Peyer's patch (tissue), 4 donors: ENCODE results near the gene CEMIP. TPM values are rescaled to one million over a fixed set of nuclear protein-coding genes. Genes with fewer than 3 reads are reported as not detected.

Experiments used
- DNase-seq, 3 donors: peaks; one replicate each; pipeline ENCODE4 v3.0.0-alpha.2; 2017 to 2019
- H3K27ac ChIP-seq, 4 donors: fragments of 200-600 bp; sonication (generic); one replicate each; pipeline ENCODE4 v1.5.1; 2016 to 2019
- H3K27me3 ChIP-seq, 2 donors: fragments of 200-600 bp; sonication (generic); one replicate each; pipeline ENCODE4 v1.5.1; 2019
- H3K36me3 ChIP-seq, 3 donors: fragments of 200-600 bp; sonication (generic); one replicate each; pipeline ENCODE4 v1.5.1; 2016 to 2019
- H3K4me1 ChIP-seq, 4 donors: fragments of 200-600 bp; sonication (generic); one replicate each; pipeline ENCODE4 v1.5.1; 2016 to 2019
- H3K4me3 ChIP-seq, 4 donors: fragments of 200-600 bp; sonication (generic); 1 replicate in 3 of 4; 2 replicates in 1 of 4; pipeline ENCODE4 v1.5.1; 2016 to 2019; ENCODE audit warnings: mild to moderate bottlenecking in 1 of 4
- H3K9me3 ChIP-seq, 4 donors: fragments of 200-600 bp; sonication (generic); one replicate each; pipeline ENCODE4 v1.5.1; 2016 to 2019; ENCODE audit warnings: mild to moderate bottlenecking in 1 of 4
- POLR2A ChIP-seq, 2 donors: fragments of 450-650 bp; IDR thresholded peaks; one replicate each; pipeline ENCODE4 v1.5.1; 2017; ENCODE audit warnings: antibody characterized with exemption in 2 of 2, mild to moderate bottlenecking in 2 of 2, moderate library complexity in 2 of 2
- total RNA-seq, 4 donors: library from RNA; depleted of rRNA; stranded (reverse); fragments of >200 nt; gene quantifications; one replicate each; pipeline ENCODE4 v1.1.0, GENCODE V29; 2016
- TF ChIP-seq, protein P1 (sequence below), 6 experiments: fragments of 450-650 bp in 4 of 6; fragments of 200-600 bp in 2 of 6; sonication (generic) in 1 of 6; IDR thresholded peaks; one replicate each; pipeline ENCODE4 v1.5.1; 2017 to 2019; ENCODE audit warnings: antibody characterized with exemption in 6 of 6, mild to moderate bottlenecking in 3 of 6, moderate library complexity in 1 of 6

CEMIP gene
- total RNA-seq, 4 donors from 2014 or later = 0.27 to 0.83 (median 0.57) TPM; not detected in 1

- TF ChIP-seq, protein P1, sequence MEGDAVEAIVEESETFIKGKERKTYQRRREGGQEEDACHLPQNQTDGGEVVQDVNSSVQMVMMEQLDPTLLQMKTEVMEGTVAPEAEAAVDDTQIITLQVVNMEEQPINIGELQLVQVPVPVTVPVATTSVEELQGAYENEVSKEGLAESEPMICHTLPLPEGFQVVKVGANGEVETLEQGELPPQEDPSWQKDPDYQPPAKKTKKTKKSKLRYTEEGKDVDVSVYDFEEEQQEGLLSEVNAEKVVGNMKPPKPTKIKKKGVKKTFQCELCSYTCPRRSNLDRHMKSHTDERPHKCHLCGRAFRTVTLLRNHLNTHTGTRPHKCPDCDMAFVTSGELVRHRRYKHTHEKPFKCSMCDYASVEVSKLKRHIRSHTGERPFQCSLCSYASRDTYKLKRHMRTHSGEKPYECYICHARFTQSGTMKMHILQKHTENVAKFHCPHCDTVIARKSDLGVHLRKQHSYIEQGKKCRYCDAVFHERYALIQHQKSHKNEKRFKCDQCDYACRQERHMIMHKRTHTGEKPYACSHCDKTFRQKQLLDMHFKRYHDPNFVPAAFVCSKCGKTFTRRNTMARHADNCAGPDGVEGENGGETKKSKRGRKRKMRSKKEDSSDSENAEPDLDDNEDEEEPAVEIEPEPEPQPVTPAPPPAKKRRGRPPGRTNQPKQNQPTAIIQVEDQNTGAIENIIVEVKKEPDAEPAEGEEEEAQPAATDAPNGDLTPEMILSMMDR (IDR thresholded peaks at IDR 0.05) = no peak
- no peak for TF ChIP-seq POLR2A (IDR thresholded peaks at IDR 0.05)
- Histone ChIP-seq H3K36me3 (no peaks in the 10 kb centered on the region), H3K4me3 (no peak overlapping the region), H3K9me3 (no peaks in the 10 kb centered on the region), H3K27ac (no peak overlapping the region), H3K4me1 (no peaks in the 10 kb centered on the region), H3K27me3 (no peaks in the 10 kb centered on the region)
- no peak for DNase-seq
Measured at GRCh38 chr15:80804970-80805495, 25.9 kb downstream of the CEMIP start.

GRCh38 chr15:80811781-80812315 is 32.7 kb downstream of the CEMIP start:
- H3K27ac ChIP-seq = no peak overlapping the region
- no peak for DNase-seq
- no peak overlapping the region for H3K4me3 ChIP-seq
- H3K36me3 ChIP-seq = no peaks in the 10 kb centered on the region
- peaks cover 0 to 4% (median 0%) of the 10 kb centered on the region in 4 donors for H3K4me1 ChIP-seq
- no peak for TF ChIP-seq POLR2A (IDR thresholded peaks at IDR 0.05)
- TF ChIP-seq, protein P1 (IDR thresholded peaks at IDR 0.05) = no peak
- no peaks in the 10 kb centered on the region for H3K9me3 ChIP-seq
- H3K27me3 ChIP-seq = no peaks in the 10 kb centered on the region

GRCh38 chr15:80815106-80815505 is 35.9 kb downstream of the CEMIP start:
- Histone ChIP-seq H3K9me3 (no peaks in the 10 kb centered on the region), H3K27me3 (no peaks in the 10 kb centered on the region), H3K4me1 (peaks cover 0 to 4% (median 0%) of the 10 kb centered on the region in 4 donors), H3K27ac (no peak overlapping the region), H3K36me3 (no peaks in the 10 kb centered on the region), H3K4me3 (no peak overlapping the region)
- DNase-seq = no peak
- TF ChIP-seq, protein P1 (IDR thresholded peaks at IDR 0.05) = no peak
- TF ChIP-seq POLR2A (IDR thresholded peaks at IDR 0.05) = no peak

- Histone ChIP-seq H3K27me3 (no peaks in the 10 kb centered on the region), H3K4me1 (peaks cover 0 to 4% (median 0%) of the 10 kb centered on the region in 4 donors), H3K9me3 (no peaks in the 10 kb centered on the region), H3K4me3 (no peak overlapping the region), H3K36me3 (no peaks in the 10 kb centered on the region), H3K27ac (no peak overlapping the region)
- DNase-seq = no peak
- TF ChIP-seq POLR2A (IDR thresholded peaks at IDR 0.05) = no peak
- TF ChIP-seq, protein P1 (IDR thresholded peaks at IDR 0.05) = no peak
Measured at GRCh38 chr15:80816049-80816653, 37.0 kb downstream of the CEMIP start.

GRCh38 chr15:80816936-80817335 is 37.8 kb downstream of the CEMIP start:
- no peak for DNase-seq
- Histone ChIP-seq H3K4me3 (no peak overlapping the region), H3K27me3 (no peaks in the 10 kb centered on the region), H3K4me1 (peaks cover 0 to 4% (median 0%) of the 10 kb centered on the region in 4 donors), H3K9me3 (no peaks in the 10 kb centered on the region), H3K36me3 (no peaks in the 10 kb centered on the region), H3K27ac (no peak overlapping the region)
- TF ChIP-seq, protein P1 (IDR thresholded peaks at IDR 0.05) = no peak
- no peak for TF ChIP-seq POLR2A (IDR thresholded peaks at IDR 0.05)
